GM23338 (cell line): ENCODE data around the gene APP. TPM values are rescaled to one million over a fixed set of nuclear protein-coding genes. Genes with fewer than 3 reads are reported as not detected.

Experiments used
- ATAC-seq: fragments of 200-7000 bp; cut with Tn5 transposase; 3 replicates; pipeline ENCODE4 v1.9.1; 2020
- DNase-seq: peaks from one replicate; pipeline ENCODE4 v3.0.0-alpha.2; 2015; ENCODE audit warnings: low spot score
- H2AFZ ChIP-seq: fragments of 200-600 bp; sonication (generic); 2 replicates; pipeline ENCODE4 v1.8.0; 2016; ENCODE audit warnings: antibody characterized with exemption, mild to moderate bottlenecking, moderate library complexity
- H3F3A ChIP-seq: fragments of 200-600 bp; sonication (generic); replicated peaks from 2 replicates; pipeline ENCODE4 v1.8.0; 2017; ENCODE audit warnings: antibody characterized with exemption, mixed run types, low read depth
- H3K27ac ChIP-seq: fragments of 200-600 bp; sonication (generic); 2 replicates; pipeline ENCODE4 v1.6.1; 2016; ENCODE audit warnings: low read depth
- H3K27me3 ChIP-seq: fragments of 200-600 bp; sonication (generic); 2 replicates; pipeline ENCODE4 v1.8.0; 2016; ENCODE audit warnings: mild to moderate bottlenecking, mixed run types, moderate library complexity; ENCODE audit not compliant: insufficient read depth
- H3K36me3 ChIP-seq: fragments of 200-600 bp; sonication (generic); 2 replicates; pipeline ENCODE4 v1.8.0; 2016; ENCODE audit warnings: mild to moderate bottlenecking; ENCODE audit not compliant: insufficient read depth
- H3K4me1 ChIP-seq: fragments of 200-600 bp; sonication (generic); 2 replicates; pipeline ENCODE4 v1.8.0; 2016; ENCODE audit warnings: mild to moderate bottlenecking, moderate library complexity; ENCODE audit not compliant: insufficient read depth
- H3K4me2 ChIP-seq: fragments of 200-600 bp; sonication (generic); 2 replicates; pipeline ENCODE4 v1.7.1; 2017; ENCODE audit warnings: mixed run types
- H3K4me3 ChIP-seq: fragments of 200-600 bp; sonication (generic); 2 replicates; pipeline ENCODE4 v1.6.1; 2016; ENCODE audit warnings: mixed run types
- H3K79me2 ChIP-seq: fragments of 200-600 bp; sonication (generic); replicated peaks from 2 replicates; pipeline ENCODE4 v1.8.0; 2017; ENCODE audit warnings: mild to moderate bottlenecking; ENCODE audit not compliant: insufficient read depth
- H3K9me2 ChIP-seq: fragments of 200-600 bp; sonication (generic); 2 replicates; pipeline ENCODE4 v1.8.0; 2017; ENCODE audit not compliant: insufficient read depth
- H4K20me1 ChIP-seq: fragments of 200-600 bp; sonication (generic); replicated peaks from 2 replicates; pipeline ENCODE4 v1.8.0; 2017; ENCODE audit warnings: mild to moderate bottlenecking; ENCODE audit not compliant: insufficient read depth
- H3K27ac Mint-ChIP-seq: 2 replicates; pipeline ENCODE4 v1.8.0; 2020; ENCODE audit warnings: inconsistent platforms, mild to moderate bottlenecking, moderate library complexity, mixed read lengths
- H3K27me3 Mint-ChIP-seq: 3 replicates; pipeline ENCODE4 v1.8.0; 2022; ENCODE audit warnings: low read depth, mild to moderate bottlenecking, moderate library complexity, mixed read lengths, inconsistent platforms; ENCODE audit not compliant: insufficient read depth, poor library complexity
- H3K36me3 Mint-ChIP-seq: 3 replicates; pipeline ENCODE4 v1.8.0; 2021; ENCODE audit warnings: low read depth, mild to moderate bottlenecking, inconsistent platforms, moderate library complexity, mixed read lengths
- H3K4me1 Mint-ChIP-seq: 3 replicates; pipeline ENCODE4 v1.8.0; 2020; ENCODE audit warnings: mild to moderate bottlenecking, inconsistent platforms, mixed read lengths
- H3K4me3 Mint-ChIP-seq: 3 replicates; pipeline ENCODE4 v1.8.0; 2021; ENCODE audit warnings: moderate library complexity, mild to moderate bottlenecking, inconsistent platforms, mixed read lengths
- H3K9me3 Mint-ChIP-seq: 3 replicates; pipeline ENCODE4 v1.8.0; 2020; ENCODE audit warnings: moderate library complexity, mild to moderate bottlenecking, inconsistent platforms, mixed read lengths
- CREB1 ChIP-seq: fragments of 250-450 bp; sonication (Bioruptor Pico); IDR thresholded peaks from 2 replicates; pipeline ENCODE4 v1.5.0; 2020; ENCODE audit warnings: low read depth, mild to moderate bottlenecking, moderate library complexity
- CTCF ChIP-seq, 2 experiments: fragments of 200-600 bp in 1 of 2; sonication (generic) in 1 of 2; conservative IDR thresholded peaks; 2 replicates each; pipeline versions ENCODE4 v1.5.1 to v1.6.1; 2016 to 2017; ENCODE audit warnings: antibody characterized with exemption in 2 of 2, low read depth in 2 of 2, mild to moderate bottlenecking in 2 of 2, moderate library complexity in 1 of 2
- EZH2 ChIP-seq: fragments of 200-600 bp; sonication (generic); IDR thresholded peaks from one replicate; pipeline ENCODE4 v1.8.0; 2017; ENCODE audit warnings: antibody characterized with exemption, mild to moderate bottlenecking, low read depth; ENCODE audit not compliant: unreplicated experiment
- EZH2phosphoT487 ChIP-seq: fragments of 200-600 bp; sonication (generic); IDR thresholded peaks from one replicate; pipeline ENCODE4 v1.8.1; 2018; ENCODE audit warnings: antibody characterized with exemption; ENCODE audit not compliant: unreplicated experiment
- JUNB ChIP-seq: IDR thresholded peaks from one replicate; pipeline ENCODE4 v1.6.1; 2016; ENCODE audit warnings: antibody characterized with exemption; ENCODE audit not compliant: unreplicated experiment
- NANOG ChIP-seq: IDR thresholded peaks from 2 replicates; pipeline ENCODE4 v1.6.1; 2016; ENCODE audit warnings: antibody characterized with exemption, borderline replicate concordance
- POLR2AphosphoS5 ChIP-seq: IDR thresholded peaks from 2 replicates; pipeline ENCODE4 v1.6.1; 2016; ENCODE audit warnings: antibody characterized with exemption, low read depth
- STAT1 ChIP-seq: IDR thresholded peaks from one replicate; pipeline ENCODE4 v1.6.1; 2016; ENCODE audit warnings: antibody characterized with exemption; ENCODE audit not compliant: unreplicated experiment
- ZNF114 ChIP-seq: fragments of 250-450 bp; sonication (Bioruptor Pico); IDR thresholded peaks from 2 replicates; pipeline ENCODE4 v1.5.0; 2020; ENCODE audit warnings: mild to moderate bottlenecking, moderate library complexity
- ZNF331 ChIP-seq: fragments of 250-450 bp; sonication (Bioruptor Pico); IDR thresholded peaks from 2 replicates; pipeline ENCODE4 v1.5.0; 2020; ENCODE audit warnings: low read depth, mild to moderate bottlenecking, moderate library complexity
- ZNF462 ChIP-seq: fragments of 250-450 bp; sonication (Bioruptor Pico); IDR thresholded peaks from 2 replicates; pipeline ENCODE4 v1.5.0; 2020; ENCODE audit warnings: mild to moderate bottlenecking, moderate library complexity
- polyA plus RNA-seq: library from polyadenylated mRNA; unstranded; fragments of >200 nt; fragmentation: Nextera tagmentation; extraction: Ambion mirVana; gene quantifications from 2 replicates; pipeline ENCODE4 v1.2.1, GENCODE V29; 2016
- total RNA-seq: library from RNA; depleted of rRNA; stranded (reverse); fragments of >200 nt; shearing (Covaris generic); gene quantifications from 2 replicates; pipeline ENCODE4 v1.2.3, GENCODE V29; 2014
- TF ChIP-seq, protein P1 (sequence below): IDR thresholded peaks from 2 replicates; pipeline ENCODE4 v1.6.1; 2016; ENCODE audit warnings: antibody characterized with exemption
- TF ChIP-seq, protein P2 (sequence below): IDR thresholded peaks from one replicate; pipeline ENCODE4 v1.6.1; 2018; ENCODE audit warnings: antibody characterized with exemption; ENCODE audit not compliant: unreplicated experiment

Gene APP
- total and polyA plus RNA-seq, 2 experiments from 2014 or later, result 69.4 to 444 TPM

- Mint-ChIP-seq H3K4me1 (peaks cover 84% of the 10 kb centered on the region), H3K27me3 (peaks cover 4% of the 10 kb centered on the region), H3K4me3 (0 out of 3 replicates have a peak overlapping the region, but pooled peaks have one; percentile 5), H3K36me3 (no peaks in the 10 kb centered on the region), H3K27ac (peak overlapping the region; percentile 79), H3K9me3 (no peaks in the 10 kb centered on the region)
- Histone ChIP-seq H3F3A (no peaks in the 10 kb centered on the region), H3K79me2 (peaks cover 100% of the 10 kb centered on the region), H3K4me3 (no peak overlapping the region), H4K20me1 (no peaks in the 10 kb centered on the region; the same call in 1 of the 2 replicates), H3K9me2 (no peaks in the 10 kb centered on the region), H3K36me3 (no peaks in the 10 kb centered on the region), H3K4me1 (peaks cover 93% of the 10 kb centered on the region), H3K4me2 (0 out of 2 replicates have a peak overlapping the region, but pooled peaks have one; percentile 8), H3K27ac (peak overlapping the region; percentile 67), H3K27me3 (no peaks in the 10 kb centered on the region), H2AFZ (no peak overlapping the region)
- no peak for TF ChIP-seq POLR2AphosphoS5
- no peak for TF ChIP-seq EZH2phosphoT487
- no peak for TF ChIP-seq ZNF462 (CRISPR knock-in tag)
- TF ChIP-seq NANOG, result no peak
- TF ChIP-seq, protein P1, sequence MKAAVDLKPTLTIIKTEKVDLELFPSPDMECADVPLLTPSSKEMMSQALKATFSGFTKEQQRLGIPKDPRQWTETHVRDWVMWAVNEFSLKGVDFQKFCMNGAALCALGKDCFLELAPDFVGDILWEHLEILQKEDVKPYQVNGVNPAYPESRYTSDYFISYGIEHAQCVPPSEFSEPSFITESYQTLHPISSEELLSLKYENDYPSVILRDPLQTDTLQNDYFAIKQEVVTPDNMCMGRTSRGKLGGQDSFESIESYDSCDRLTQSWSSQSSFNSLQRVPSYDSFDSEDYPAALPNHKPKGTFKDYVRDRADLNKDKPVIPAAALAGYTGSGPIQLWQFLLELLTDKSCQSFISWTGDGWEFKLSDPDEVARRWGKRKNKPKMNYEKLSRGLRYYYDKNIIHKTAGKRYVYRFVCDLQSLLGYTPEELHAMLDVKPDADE, result no peak
- no peak for TF ChIP-seq ZNF331 (CRISPR knock-in tag)
- TF ChIP-seq, protein P2, sequence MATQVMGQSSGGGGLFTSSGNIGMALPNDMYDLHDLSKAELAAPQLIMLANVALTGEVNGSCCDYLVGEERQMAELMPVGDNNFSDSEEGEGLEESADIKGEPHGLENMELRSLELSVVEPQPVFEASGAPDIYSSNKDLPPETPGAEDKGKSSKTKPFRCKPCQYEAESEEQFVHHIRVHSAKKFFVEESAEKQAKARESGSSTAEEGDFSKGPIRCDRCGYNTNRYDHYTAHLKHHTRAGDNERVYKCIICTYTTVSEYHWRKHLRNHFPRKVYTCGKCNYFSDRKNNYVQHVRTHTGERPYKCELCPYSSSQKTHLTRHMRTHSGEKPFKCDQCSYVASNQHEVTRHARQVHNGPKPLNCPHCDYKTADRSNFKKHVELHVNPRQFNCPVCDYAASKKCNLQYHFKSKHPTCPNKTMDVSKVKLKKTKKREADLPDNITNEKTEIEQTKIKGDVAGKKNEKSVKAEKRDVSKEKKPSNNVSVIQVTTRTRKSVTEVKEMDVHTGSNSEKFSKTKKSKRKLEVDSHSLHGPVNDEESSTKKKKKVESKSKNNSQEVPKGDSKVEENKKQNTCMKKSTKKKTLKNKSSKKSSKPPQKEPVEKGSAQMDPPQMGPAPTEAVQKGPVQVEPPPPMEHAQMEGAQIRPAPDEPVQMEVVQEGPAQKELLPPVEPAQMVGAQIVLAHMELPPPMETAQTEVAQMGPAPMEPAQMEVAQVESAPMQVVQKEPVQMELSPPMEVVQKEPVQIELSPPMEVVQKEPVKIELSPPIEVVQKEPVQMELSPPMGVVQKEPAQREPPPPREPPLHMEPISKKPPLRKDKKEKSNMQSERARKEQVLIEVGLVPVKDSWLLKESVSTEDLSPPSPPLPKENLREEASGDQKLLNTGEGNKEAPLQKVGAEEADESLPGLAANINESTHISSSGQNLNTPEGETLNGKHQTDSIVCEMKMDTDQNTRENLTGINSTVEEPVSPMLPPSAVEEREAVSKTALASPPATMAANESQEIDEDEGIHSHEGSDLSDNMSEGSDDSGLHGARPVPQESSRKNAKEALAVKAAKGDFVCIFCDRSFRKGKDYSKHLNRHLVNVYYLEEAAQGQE, result no peak
- TF ChIP-seq STAT1, result no peak
- no peak for TF ChIP-seq JUNB
- no peak for TF ChIP-seq CTCF (conservative IDR thresholded peaks at IDR 0.05; ENCODE audit: low read depth in 2 of 2)
- TF ChIP-seq EZH2, result no peak
- TF ChIP-seq ZNF114 (CRISPR knock-in tag), result no peak
- TF ChIP-seq CREB1, result no peak
- ATAC-seq, result no peak
- DNase-seq, result no peak
Measured at GRCh38 chr21:26072666-26073615, 97.6 kb downstream of the APP start.
